Choroid plexus epithelial cell (primary cell): ENCODE results near the gene ENOX2.

Experiments
- DNase-seq: peaks from one replicate; pipeline ENCODE4 v3.0.0-alpha.2; 2010; ENCODE audit warnings: low read depth
- H3K4me3 ChIP-seq: 2 replicates; pipeline ENCODE4 v1.5.1; 2011; ENCODE audit warnings: low read depth, mild to moderate bottlenecking, control low read depth, low read length, moderate library complexity
- TF ChIP-seq, protein P1 (sequence below): conservative IDR thresholded peaks from 2 replicates; pipeline ENCODE4 v1.5.1; 2011; ENCODE audit warnings: low read depth, mild to moderate bottlenecking, control low read depth, inconsistent platforms, low read length, moderate library complexity

Gene ENOX2

DNA sequence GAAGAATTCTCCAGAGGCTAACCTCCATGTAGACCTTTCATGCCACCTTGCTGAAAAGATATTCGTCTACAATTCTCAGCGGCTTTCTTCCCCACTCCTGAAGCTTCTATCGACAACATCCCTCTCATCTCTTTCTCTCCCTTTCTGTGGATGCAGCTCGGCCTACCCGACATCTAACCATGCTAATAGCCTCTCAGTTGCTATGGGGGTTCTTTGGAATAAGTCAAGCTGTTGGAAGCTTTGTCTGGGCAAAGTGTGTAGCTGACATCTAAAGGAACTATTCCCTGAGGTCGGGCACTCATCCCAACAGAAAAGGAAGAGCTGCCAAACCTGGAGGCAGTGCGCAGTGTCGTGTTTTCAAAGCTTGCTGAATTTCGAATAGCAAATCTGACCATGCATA lies 309.1 kb downstream of the ENOX2 start:
- no peak overlapping the region for H3K4me3 ChIP-seq
- TF ChIP-seq, protein P1, sequence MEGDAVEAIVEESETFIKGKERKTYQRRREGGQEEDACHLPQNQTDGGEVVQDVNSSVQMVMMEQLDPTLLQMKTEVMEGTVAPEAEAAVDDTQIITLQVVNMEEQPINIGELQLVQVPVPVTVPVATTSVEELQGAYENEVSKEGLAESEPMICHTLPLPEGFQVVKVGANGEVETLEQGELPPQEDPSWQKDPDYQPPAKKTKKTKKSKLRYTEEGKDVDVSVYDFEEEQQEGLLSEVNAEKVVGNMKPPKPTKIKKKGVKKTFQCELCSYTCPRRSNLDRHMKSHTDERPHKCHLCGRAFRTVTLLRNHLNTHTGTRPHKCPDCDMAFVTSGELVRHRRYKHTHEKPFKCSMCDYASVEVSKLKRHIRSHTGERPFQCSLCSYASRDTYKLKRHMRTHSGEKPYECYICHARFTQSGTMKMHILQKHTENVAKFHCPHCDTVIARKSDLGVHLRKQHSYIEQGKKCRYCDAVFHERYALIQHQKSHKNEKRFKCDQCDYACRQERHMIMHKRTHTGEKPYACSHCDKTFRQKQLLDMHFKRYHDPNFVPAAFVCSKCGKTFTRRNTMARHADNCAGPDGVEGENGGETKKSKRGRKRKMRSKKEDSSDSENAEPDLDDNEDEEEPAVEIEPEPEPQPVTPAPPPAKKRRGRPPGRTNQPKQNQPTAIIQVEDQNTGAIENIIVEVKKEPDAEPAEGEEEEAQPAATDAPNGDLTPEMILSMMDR = no peak
- DNase-seq = no peak

GRCh38 chrX:130592204-130592603 lies 310.8 kb downstream of the ENOX2 start:
- DNase-seq = no peak
- TF ChIP-seq, protein P1 = no peak
- no peak overlapping the region for H3K4me3 ChIP-seq

GRCh38 chrX:130578906-130579305 lies 324.1 kb downstream of the ENOX2 start:
- DNase-seq = peak; percentile 7
- TF ChIP-seq, protein P1 = no peak
- no peak overlapping the region for H3K4me3 ChIP-seq

DNA sequence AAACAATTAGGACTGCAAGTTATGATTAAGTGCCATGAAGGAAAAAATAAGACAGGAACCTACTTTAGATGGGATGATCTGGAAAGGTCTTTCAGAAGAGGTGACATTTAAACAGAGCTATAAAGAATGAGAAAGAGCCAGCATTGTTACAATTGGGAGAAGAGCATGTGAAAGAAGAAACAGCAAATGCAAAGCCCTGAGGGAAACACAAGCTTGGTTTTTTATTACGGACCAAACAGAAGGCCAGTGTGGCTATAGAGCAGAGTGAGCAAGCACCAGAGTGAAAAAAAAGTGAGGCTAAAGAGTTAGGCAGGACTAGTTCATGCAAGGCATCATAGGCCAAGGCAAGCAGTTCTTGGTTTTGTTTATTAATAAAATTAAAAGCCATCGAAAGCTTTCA lies 325.6 kb downstream of the ENOX2 start:
- TF ChIP-seq, protein P1 = no peak
- DNase-seq = no peak
- no peak overlapping the region for H3K4me3 ChIP-seq

GRCh38 chrX:130575831-130576389 lies 327.1 kb downstream of the ENOX2 start:
- DNase-seq = peak; percentile 67
- no peak overlapping the region for H3K4me3 ChIP-seq
- TF ChIP-seq, protein P1 = peak; percentile 87
